ENCODE measurements around the gene WFS1. TPM values are rescaled to one million over a fixed set of nuclear protein-coding genes. Genes with fewer than 3 reads are reported as not detected.

Gene WFS1
- total RNA-seq, 6 experiments from 2014 or later, result 11.3 to 19.7 (median 15.9) TPM

GRCh38 chr4:6320663-6321062, 51.0 kb downstream of the WFS1 start:
- Histone ChIP-seq H3K9me3 (no peaks in the 10 kb centered on the region), H3K4me1 (no peaks in the 10 kb centered on the region), H3K27ac (no peak overlapping the region), H3K36me3 (no peaks in the 10 kb centered on the region), H3K4me3 (no peak overlapping the region), H3K27me3 (no peaks in the 10 kb centered on the region)
- no peak for TF ChIP-seq CTCF (IDR thresholded peaks at IDR 0.05)
- no peak for TF ChIP-seq POLR2A (IDR thresholded peaks at IDR 0.05)
- no peak for ATAC-seq
- DNase-seq, result no peak
- WGBS (ENCODE audit: insufficient coverage, low coverage, low lambda C conversion rate, missing lambda C conversion rate), result 70% methylated on average over 6 of the region's 6 CpGs
- intact Hi-C loops (cut with DNase I), result no loop called here

- H3K36me3 ChIP-seq, result no peaks in the 10 kb centered on the region
- no peak for TF ChIP-seq POLR2A (IDR thresholded peaks at IDR 0.05)
- no peak for TF ChIP-seq CTCF (IDR thresholded peaks at IDR 0.05)
- no peak overlapping the region for H3K27ac ChIP-seq
- no peak overlapping the region for H3K4me3 ChIP-seq
- ATAC-seq (no peak), DNase-seq (no peak)
- intact Hi-C loops (cut with DNase I), result no loop called here
- no peaks in the 10 kb centered on the region for H3K27me3 ChIP-seq
- 48% methylated on average over 2 of the region's 2 CpGs for WGBS (ENCODE audit: insufficient coverage, low coverage, low lambda C conversion rate, missing lambda C conversion rate)
- H3K4me1 ChIP-seq, result no peaks in the 10 kb centered on the region
- no peaks in the 10 kb centered on the region for H3K9me3 ChIP-seq
Measured at GRCh38 chr4:6321361-6321760, 51.7 kb downstream of the WFS1 start.

- ATAC-seq (no peak), DNase-seq (no peak)
- WGBS (ENCODE audit: insufficient coverage, low coverage, low lambda C conversion rate, missing lambda C conversion rate), result 68% methylated on average over 12 of the region's 23 CpGs
- TF ChIP-seq POLR2A (IDR thresholded peaks at IDR 0.05) (no peak), CTCF (IDR thresholded peaks at IDR 0.05) (no peak)
- Histone ChIP-seq H3K9me3 (no peaks in the 10 kb centered on the region), H3K36me3 (no peaks in the 10 kb centered on the region), H3K4me3 (no peak overlapping the region), H3K4me1 (no peaks in the 10 kb centered on the region), H3K27me3 (no peaks in the 10 kb centered on the region), H3K27ac (no peak overlapping the region)
- intact Hi-C loops (cut with DNase I), result no loop called here
Measured at GRCh38 chr4:6322067-6322760, 52.6 kb downstream of the WFS1 start.

GRCh38 chr4:6322761-6323566, 53.3 kb downstream of the WFS1 start:
- intact Hi-C loops (cut with DNase I), result no loop called here
- H3K4me3 ChIP-seq, result no peak overlapping the region
- no peaks in the 10 kb centered on the region for H3K27me3 ChIP-seq
- TF ChIP-seq POLR2A (IDR thresholded peaks at IDR 0.05), result no peak
- H3K27ac ChIP-seq, result no peak overlapping the region
- 52% methylated on average over 18 of the region's 33 CpGs for WGBS (ENCODE audit: insufficient coverage, low coverage, low lambda C conversion rate, missing lambda C conversion rate)
- ATAC-seq (no peak), DNase-seq (no peak)
- no peaks in the 10 kb centered on the region for H3K9me3 ChIP-seq
- H3K4me1 ChIP-seq, result no peaks in the 10 kb centered on the region
- no peaks in the 10 kb centered on the region for H3K36me3 ChIP-seq

GRCh38 chr4:6324461-6324998, 54.9 kb downstream of the WFS1 start:
- intact Hi-C loops (cut with DNase I), result no loop called here
- 52% methylated on average over 13 of the region's 15 CpGs for WGBS (ENCODE audit: insufficient coverage, low coverage, low lambda C conversion rate, missing lambda C conversion rate)
- no peaks in the 10 kb centered on the region for H3K36me3 ChIP-seq
- no peak for TF ChIP-seq POLR2A (IDR thresholded peaks at IDR 0.05)
- no peak for TF ChIP-seq CTCF (IDR thresholded peaks at IDR 0.05)
- DNase-seq (no peak), ATAC-seq (peak in 1 of 4 donors; percentile 2)
- no peak overlapping the region for H3K4me3 ChIP-seq
- no peaks in the 10 kb centered on the region for H3K4me1 ChIP-seq
- H3K9me3 ChIP-seq, result no peaks in the 10 kb centered on the region
- H3K27ac ChIP-seq, result no peak overlapping the region
- no peaks in the 10 kb centered on the region for H3K27me3 ChIP-seq

All from right lobe of liver (tissue), 6 donors.